T-cell (primary cell): ENCODE data around the gene CHAC2. TPM values are rescaled to one million over a fixed set of nuclear protein-coding genes. Genes with fewer than 3 reads are reported as not detected.
"Not testable (repeated sequence)": the region's sequence is repeated elsewhere in the genome, so short reads cannot be mapped to it uniquely, and the experiment has no call there.

Experiments
- ATAC-seq, 4 experiments: fragments of 200-7000 bp in 3 of 4; fragments of 150-1000 bp in 1 of 4; cut with Tn5 transposase; replicated peaks in 1 of 4; 1 replicate in 3 of 4; 2 replicates in 1 of 4; pipeline ENCODE4 v1.10.0; 2021; ENCODE audit warnings: moderate library complexity in 3 of 4, mild to moderate bottlenecking in 2 of 4, moderate number of reproducible peaks in 1 of 4
- CTCF ChIA-PET, 2 donors: fragments of 300-600 bp; sonication (Branson Sonifier 250); formaldehyde crosslinking; loops; one replicate each; lab custom pipeline; 2022; ENCODE audit warnings: antibody characterized with exemption in 2 of 2; lab: Charles Lee
- POLR2A ChIA-PET, 2 donors: fragments of 300-600 bp; sonication (Branson Sonifier 250); formaldehyde crosslinking; loops; one replicate each; lab custom pipeline; 2022; ENCODE audit warnings: antibody characterized with exemption in 2 of 2; lab: Charles Lee
- DNase-seq, 35 experiments: peaks; one replicate each; pipeline versions ENCODE4 v3.0.0 to v3.0.0-alpha.2; 2013 to 2023
- H3K27ac ChIP-seq: one replicate; pipeline ENCODE4 v1.5.1; 2013; ENCODE audit warnings: low read length
- H3K27me3 ChIP-seq, 2 experiments: replicated peaks in 1 of 2; 1 replicate in 1 of 2; 2 replicates in 1 of 2; pipeline versions ENCODE4 v1.6.1 to v1.7.0; 2013; ENCODE audit warnings: low read length in 1 of 2, mixed read lengths in 1 of 2; ENCODE audit not compliant: control insufficient read depth in 2 of 2, insufficient read depth in 2 of 2; ENCODE audit errors: extremely low read depth in 1 of 2
- H3K36me3 ChIP-seq, 2 donors: 1 replicate in 1 of 2; 2 replicates in 1 of 2; pipeline versions ENCODE4 v1.6.1 to v1.7.0; 2013; ENCODE audit warnings: low read length in 1 of 2; ENCODE audit not compliant: control insufficient read depth in 2 of 2, insufficient read depth in 1 of 2; ENCODE audit errors: extremely low read depth in 1 of 2
- H3K4me1 ChIP-seq, 2 experiments: 1 replicate in 1 of 2; 2 replicates in 1 of 2; pipeline versions ENCODE4 v1.6.1 to v1.7.0; 2013; ENCODE audit warnings: low read length in 2 of 2, mixed read lengths in 1 of 2; ENCODE audit not compliant: insufficient read depth in 2 of 2, control insufficient read depth in 1 of 2; ENCODE audit errors: extremely low read depth in 1 of 2
- H3K4me3 ChIP-seq, 2 donors: 1 replicate in 1 of 2; 2 replicates in 1 of 2; pipeline versions ENCODE4 v1.5.1 to v1.7.0; 2013; ENCODE audit warnings: mild to moderate bottlenecking in 2 of 2, low read length in 1 of 2, moderate library complexity in 1 of 2; ENCODE audit not compliant: control insufficient read depth in 1 of 2; ENCODE audit errors: extremely low read depth in 1 of 2
- H3K9me3 ChIP-seq: 2 replicates; pipeline ENCODE4 v1.7.0; 2013
- H3K27ac Mint-ChIP-seq, 2 donors: one replicate each; pipeline ENCODE4 v1.8.0; 2020 to 2021; ENCODE audit warnings: mild to moderate bottlenecking in 2 of 2, mixed read lengths in 2 of 2
- H3K27me3 Mint-ChIP-seq, 2 donors: one replicate each; pipeline ENCODE4 v1.8.0; 2021 to 2022; ENCODE audit warnings: mixed read lengths in 2 of 2
- H3K36me3 Mint-ChIP-seq: one replicate; pipeline ENCODE4 v1.8.0; 2021; ENCODE audit warnings: mixed read lengths
- H3K4me1 Mint-ChIP-seq, 3 donors: one replicate each; pipeline ENCODE4 v1.8.0; 2020 to 2022; ENCODE audit warnings: mixed read lengths in 3 of 3, mild to moderate bottlenecking in 1 of 3
- H3K4me3 Mint-ChIP-seq, 3 donors: one replicate each; pipeline ENCODE4 v1.8.0; 2020 to 2022; ENCODE audit warnings: mild to moderate bottlenecking in 3 of 3, mixed read lengths in 3 of 3, moderate library complexity in 3 of 3
- H3K9me3 Mint-ChIP-seq, 3 donors: one replicate each; pipeline ENCODE4 v1.8.0; 2020 to 2022; ENCODE audit warnings: mixed read lengths in 3 of 3
- WGBS: methylation state at CpG from one replicate; pipeline ENCODE4 v1.1.5; 2013; ENCODE audit warnings: missing lambda C conversion rate; ENCODE audit not compliant: insufficient coverage; 5-methylcytosine and 5-hydroxymethylcytosine counted together
- total RNA-seq, 35 experiments: library from RNA in 6 of 35; stranded (reverse) in 6 of 35; fragments of 120-200 nt in 1 of 35; gene quantifications; one replicate each; pipeline versions ENCODE4 v1.2.1 to v1.2.4 and lab custom pipeline; 2013 to 2026

CHAC2 gene
- total RNA-seq, 5 donors from 2014 or later (not counting 1 experiment from before 2014, with no cell fraction given), result 1.4 to 3.7 (median 2.7) TPM

- POLR2A ChIA-PET, H3K9me3 Mint-ChIP-seq, H3K27ac Mint-ChIP-seq, CTCF ChIA-PET, H3K4me1 ChIP-seq, H3K9me3 ChIP-seq, H3K27me3 Mint-ChIP-seq, H3K4me3 ChIP-seq, H3K27me3 ChIP-seq, H3K4me3 Mint-ChIP-seq, H3K27ac ChIP-seq, H3K4me1 Mint-ChIP-seq, ATAC-seq, DNase-seq, H3K36me3 ChIP-seq: not testable (repeated sequence)
- H3K36me3 Mint-ChIP-seq, result peaks cover 20% of the 10 kb centered on the region
- 78% methylated on average over 3 of the region's 9 CpGs for WGBS
These were observed 56.0 kb downstream of the CHAC2 start for GRCh38 chr2:53823639-53824038.

Other genes starting within 250 kb of the CHAC2 start
- gene ASB3, start 19.1 kb downstream of the CHAC2 start, total RNA-seq, result 10 to 100 TPM; 27.5 to 36.4 (median 30.7) TPM
- gene ERLEC1, start 19.2 kb downstream of the CHAC2 start, total RNA-seq, result 10 to 100 TPM; 16.7 to 28.3 (median 25.2) TPM
- 1 to 10 TPM; 2.3 to 3.4 (median 3.0) TPM for gene GPR75, start 92.2 kb downstream of the CHAC2 start, total RNA-seq
- 10 to 100 TPM; 39.8 to 87.4 (median 44.6) TPM for gene PSME4, start 203.2 kb downstream of the CHAC2 start, total RNA-seq